HG03432 (cell line): ENCODE results near the gene GAB1.

Experiments
- ATAC-seq: cut with Tn5 transposase; IDR thresholded peaks from one replicate; pipeline ENCODE4 v1.9.1; 2021; ENCODE audit warnings: mild to moderate bottlenecking, moderate library complexity; ENCODE audit not compliant: unreplicated experiment

Gene GAB1

GRCh38 chr4:143473334-143474126, 136.9 kb downstream of the GAB1 start:
- peak; percentile 77 for ATAC-seq

- no peak for ATAC-seq
Measured at GRCh38 chr4:143477487-143477886, 140.8 kb downstream of the GAB1 start.

GRCh38 chr4:143481361-143481760, 144.7 kb downstream of the GAB1 start:
- no peak for ATAC-seq

GRCh38 chr4:143482840-143483239, 146.2 kb downstream of the GAB1 start:
- ATAC-seq, result peak; percentile 80

- ATAC-seq, result no peak
Measured at GRCh38 chr4:143486314-143486713, 149.6 kb downstream of the GAB1 start.

- no peak for ATAC-seq
Measured at GRCh38 chr4:143488687-143489086, 152.0 kb downstream of the GAB1 start.

- no peak for ATAC-seq
Measured at GRCh38 chr4:143489106-143489505, 152.4 kb downstream of the GAB1 start.

- no peak for ATAC-seq
Measured at GRCh38 chr4:143498021-143498420, 161.3 kb downstream of the GAB1 start.

- no peak for ATAC-seq
Measured at GRCh38 chr4:143502231-143502630, 165.6 kb downstream of the GAB1 start.

GRCh38 chr4:143506031-143506430, 169.4 kb downstream of the GAB1 start:
- no peak for ATAC-seq

GRCh38 chr4:143511906-143512305, 175.2 kb downstream of the GAB1 start:
- ATAC-seq, result no peak

- ATAC-seq, result peak; percentile 42
Measured at GRCh38 chr4:143512978-143513313, 176.3 kb downstream of the GAB1 start.

- ATAC-seq, result peak; percentile 86
Measured at GRCh38 chr4:143513314-143514168, 176.9 kb downstream of the GAB1 start, which contains the start of gene SMARCA5. TSS of gene SMARCA5 (plus strand) at chr4:143513702. CDS start at chr4:143513925, 223 bp downstream.

GRCh38 chr4:143514169-143514495, 177.5 kb downstream of the GAB1 start:
- ATAC-seq, result no peak

- no peak for ATAC-seq
Measured at GRCh38 chr4:143514497-143514896, 177.8 kb downstream of the GAB1 start.

GRCh38 chr4:143514901-143515300, 178.2 kb downstream of the GAB1 start:
- ATAC-seq, result no peak

- no peak for ATAC-seq
Measured at GRCh38 chr4:143515905-143516304, 179.2 kb downstream of the GAB1 start.

- ATAC-seq, result no peak
Measured at GRCh38 chr4:143517764-143518163, 181.1 kb downstream of the GAB1 start.
